ENCODE data around the gene DDC.

DDC gene

GRCh38 chr7:50562136-50562535 is 3.1 kb downstream of the DDC start:
- no peak for DNase-seq (ENCODE audit: extremely low read depth, insufficient read length)
- Histone ChIP-seq H3K36me3 (ENCODE audit: control insufficient read depth, insufficient read depth, low read length) (no peaks in the 10 kb centered on the region), H3K4me3 (replicated peaks; ENCODE audit: low read depth, low read length) (no peak overlapping the region), H3K27me3 (replicated peaks; ENCODE audit: control insufficient read depth, insufficient read depth, low read length) (no peaks in the 10 kb centered on the region; the same call in none of the 2 replicates)
- TF ChIP-seq CTCF (IDR thresholded peaks at IDR 0.05; ENCODE audit: insufficient read depth, low read length, poor library complexity, severe bottlenecking): no peak

- TF ChIP-seq CTCF (IDR thresholded peaks at IDR 0.05; ENCODE audit: insufficient read depth, low read length, poor library complexity, severe bottlenecking): no peak
- no peak for DNase-seq (ENCODE audit: extremely low read depth, insufficient read length)
- Histone ChIP-seq H3K27me3 (replicated peaks; ENCODE audit: control insufficient read depth, insufficient read depth, low read length) (no peaks in the 10 kb centered on the region; the same call in none of the 2 replicates), H3K36me3 (ENCODE audit: control insufficient read depth, insufficient read depth, low read length) (no peaks in the 10 kb centered on the region), H3K4me3 (replicated peaks; ENCODE audit: low read depth, low read length) (no peak overlapping the region)
Measured at GRCh38 chr7:50560865-50561351, 4.3 kb downstream of the DDC start.

GRCh38 chr7:50559881-50560280 is 5.3 kb downstream of the DDC start:
- TF ChIP-seq CTCF (IDR thresholded peaks at IDR 0.05; ENCODE audit: insufficient read depth, low read length, poor library complexity, severe bottlenecking): no peak
- Histone ChIP-seq H3K4me3 (replicated peaks; ENCODE audit: low read depth, low read length) (no peak overlapping the region), H3K27me3 (replicated peaks; ENCODE audit: control insufficient read depth, insufficient read depth, low read length) (no peaks in the 10 kb centered on the region; the same call in none of the 2 replicates), H3K36me3 (ENCODE audit: control insufficient read depth, insufficient read depth, low read length) (no peaks in the 10 kb centered on the region)
- no peak for DNase-seq (ENCODE audit: extremely low read depth, insufficient read length)

GRCh38 chr7:50558294-50559053 is 6.7 kb downstream of the DDC start:
- TF ChIP-seq CTCF (IDR thresholded peaks at IDR 0.05; ENCODE audit: insufficient read depth, low read length, poor library complexity, severe bottlenecking): no peak
- DNase-seq (ENCODE audit: extremely low read depth, insufficient read length): no peak
- Histone ChIP-seq H3K4me3 (replicated peaks; ENCODE audit: low read depth, low read length) (no peak overlapping the region), H3K27me3 (replicated peaks; ENCODE audit: control insufficient read depth, insufficient read depth, low read length) (no peaks in the 10 kb centered on the region; the same call in none of the 2 replicates), H3K36me3 (ENCODE audit: control insufficient read depth, insufficient read depth, low read length) (no peaks in the 10 kb centered on the region)

- Histone ChIP-seq H3K27me3 (replicated peaks; ENCODE audit: control insufficient read depth, insufficient read depth, low read length) (no peaks in the 10 kb centered on the region; the same call in none of the 2 replicates), H3K36me3 (ENCODE audit: control insufficient read depth, insufficient read depth, low read length) (no peaks in the 10 kb centered on the region), H3K4me3 (replicated peaks; ENCODE audit: low read depth, low read length) (no peak overlapping the region)
- DNase-seq (ENCODE audit: extremely low read depth, insufficient read length): no peak
- no peak for TF ChIP-seq CTCF (IDR thresholded peaks at IDR 0.05; ENCODE audit: insufficient read depth, low read length, poor library complexity, severe bottlenecking)
Measured at GRCh38 chr7:50557099-50557498, 8.1 kb downstream of the DDC start.

Measured in GM06990 (cell line).